ENCODE measurements around the gene GRK1.
"Not testable (repeated sequence)": the region's sequence is repeated elsewhere in the genome, so short reads cannot be mapped to it uniquely, and the experiment has no call there.

Gene GRK1

GRCh38 chr13:113666951-113667701 is at the start of gene GRK1:
Gene GRK1 (plus strand): TSS chr13:113667219. CDS start chr13:113667387, 168 bp downstream.
- no peak for DNase-seq (ENCODE audit: extremely low read depth in 1 of 2, low read depth in 1 of 2)

GRCh38 chr13:113617961-113618360 is 49.1 kb upstream of the GRK1 start:
- no peak for DNase-seq (ENCODE audit: extremely low read depth in 1 of 2, low read depth in 1 of 2)

- DNase-seq (ENCODE audit: extremely low read depth in 1 of 2, low read depth in 1 of 2) = no peak
These were observed 48.6 kb upstream of the GRK1 start for GRCh38 chr13:113618455-113618854.

GRCh38 chr13:113620036-113620796 is 46.8 kb upstream of the GRK1 start:
- no peak for DNase-seq (ENCODE audit: extremely low read depth in 1 of 2, low read depth in 1 of 2)

- DNase-seq (ENCODE audit: extremely low read depth in 1 of 2, low read depth in 1 of 2) = no peak
These were observed 46.0 kb upstream of the GRK1 start for GRCh38 chr13:113621046-113621445.

- DNase-seq (ENCODE audit: extremely low read depth in 1 of 2, low read depth in 1 of 2) = not testable (repeated sequence)
These were observed 45.5 kb upstream of the GRK1 start for GRCh38 chr13:113621498-113621897.

GRCh38 chr13:113621986-113622550 is 45.0 kb upstream of the GRK1 start:
- not testable (repeated sequence) for DNase-seq (ENCODE audit: extremely low read depth in 1 of 2, low read depth in 1 of 2)

- no peak for DNase-seq (ENCODE audit: extremely low read depth in 1 of 2, low read depth in 1 of 2)
These were observed 44.1 kb upstream of the GRK1 start for GRCh38 chr13:113622791-113623490.

GRCh38 chr13:113623491-113624234 is 43.4 kb upstream of the GRK1 start:
- DNase-seq (ENCODE audit: extremely low read depth in 1 of 2, low read depth in 1 of 2) = no peak

- no peak for DNase-seq (ENCODE audit: extremely low read depth in 1 of 2, low read depth in 1 of 2)
These were observed 42.8 kb upstream of the GRK1 start for GRCh38 chr13:113624235-113624587.

- not testable (repeated sequence) for DNase-seq (ENCODE audit: extremely low read depth in 1 of 2, low read depth in 1 of 2)
These were observed 42.2 kb upstream of the GRK1 start for GRCh38 chr13:113624640-113625304.

- DNase-seq (ENCODE audit: extremely low read depth in 1 of 2, low read depth in 1 of 2) = no peak
These were observed 40.9 kb upstream of the GRK1 start for GRCh38 chr13:113625965-113626721.

GRCh38 chr13:113627136-113627535 is 39.9 kb upstream of the GRK1 start:
- no peak for DNase-seq (ENCODE audit: extremely low read depth in 1 of 2, low read depth in 1 of 2)

- DNase-seq (ENCODE audit: extremely low read depth in 1 of 2, low read depth in 1 of 2) = no peak
These were observed 38.4 kb upstream of the GRK1 start for GRCh38 chr13:113628291-113629270.

GRCh38 chr13:113629866-113630265 is 37.2 kb upstream of the GRK1 start:
- DNase-seq (ENCODE audit: extremely low read depth in 1 of 2, low read depth in 1 of 2) = no peak

- no peak for DNase-seq (ENCODE audit: extremely low read depth in 1 of 2, low read depth in 1 of 2)
These were observed 36.7 kb upstream of the GRK1 start for GRCh38 chr13:113630296-113630695.

- no peak for DNase-seq (ENCODE audit: extremely low read depth in 1 of 2, low read depth in 1 of 2)
These were observed 36.2 kb upstream of the GRK1 start for GRCh38 chr13:113630804-113631203.

Data from stimulated activated CD8-positive, alpha-beta memory T cell treated with anti-CD3 and anti-CD28 coated beads, Interleukin-7, amount 100 ng/mL, for 48 hours (primary cell).